ENCODE measurements around the gene TSHZ2. TPM values are rescaled to one million over a fixed set of nuclear protein-coding genes. Genes with fewer than 3 reads are reported as not detected.

TSHZ2 gene
- total and polyA plus RNA-seq, 9 of the 15 experiments (the other 6 are each of a cell fraction or from before 2014, with no cell fraction given) = 0.03 to 0.20 (median 0.05) TPM; not detected in 4

- Histone ChIP-seq H4K20me1 (replicated peaks; ENCODE audit: control insufficient read depth, insufficient read depth, low read length) (no peaks in the 10 kb centered on the region), H3K79me2 (ENCODE audit: control insufficient read depth, insufficient read depth, low read length) (no peaks in the 10 kb centered on the region), H2AFZ (ENCODE audit: low read depth, low read length) (no peak overlapping the region), H3K4me1 (replicated peaks in 1 of 2; ENCODE audit: control insufficient read depth in 2 of 2, insufficient read depth in 2 of 2, low read length in 2 of 2) (no peaks in the 10 kb centered on the region; a peak in 1 of 5 replicates), H3K27me3 (ENCODE audit: control insufficient read depth in 2 of 2, insufficient read depth in 2 of 2, low read length in 2 of 2) (no peaks in the 10 kb centered on the region; a peak in 1 of 5 replicates), H3K9me1 (ENCODE audit: control insufficient read depth, insufficient read depth, low read length) (no peaks in the 10 kb centered on the region), H3K4me2 (ENCODE audit: insufficient read depth, low read length) (no peak overlapping the region), H3K4me3 (no peak overlapping the region), H3K9ac (ENCODE audit: insufficient read depth in 1 of 2, low read depth in 2 of 2, low read length in 2 of 2) (no peak overlapping the region), H3K27ac (ENCODE audit: extremely low read depth, low read depth, low read length) (no peak overlapping the region), H3K36me3 (ENCODE audit: control insufficient read depth, insufficient read depth, low read length) (no peaks in the 10 kb centered on the region), H3K9me3 (replicated peaks; ENCODE audit: control insufficient read depth, insufficient read depth, low read depth, low read length) (no peaks in the 10 kb centered on the region)
- intact Hi-C loops (cut with micrococcal nuclease) = no loop called here
- in situ Hi-C loops (cut with MboI) = no loop called here
- FAIRE-seq = no peak
- DNase-seq (ENCODE audit: extremely low read depth in 1 of 4, low spot score in 3 of 4) = no peak
- ATAC-seq = no peak
- ChIA-PET POLR2A (interaction anchor here (1.1 kb wide), 1 partner anchor 14 kb away, joined by 3 read pairs; no protein-coding TSS in a partner anchor), CTCF (ENCODE audit: low intra/inter-chr PET ratio) (no interaction called here)
- no TSS peak for BruUV-seq (replicated peaks)
- 0% methylated on average over 3 of the region's 3 CpGs for WGBS (ENCODE audit: insufficient coverage, low coverage, missing lambda C conversion rate)
- TF ChIP-seq ZNF212 (CRISPR knock-in tag; IDR thresholded peaks at IDR 0.05) (no peak), SNIP1 (IDR thresholded peaks at IDR 0.05; ENCODE audit: low read depth) (no peak), THAP7 (CRISPR knock-in tag; IDR thresholded peaks at IDR 0.05) (no peak), ZNF584 (CRISPR knock-in tag; IDR thresholded peaks at IDR 0.05; ENCODE audit: low read depth) (no peak), CBX2 (IDR thresholded peaks at IDR 0.05; ENCODE audit: insufficient read depth, low read length, poor library complexity, severe bottlenecking) (no peak), SMAD3 (CRISPR knock-in tag; conservative IDR thresholded peaks at IDR 0.05) (no peak), SIN3B (IDR thresholded peaks at IDR 0.05; ENCODE audit: low read depth) (no peak), STAT6 (CRISPR knock-in tag; IDR thresholded peaks at IDR 0.05) (no peak), ZNF79 (CRISPR knock-in tag; IDR thresholded peaks at IDR 0.05; ENCODE audit: low read depth) (no peak), FOXA3 (CRISPR knock-in tag; conservative IDR thresholded peaks at IDR 0.05 in 1 of 2, IDR thresholded peaks at IDR 0.05 in 1 of 2) (no peak), PPARD (CRISPR knock-in tag; IDR thresholded peaks at IDR 0.05) (no peak), RB1 (IDR thresholded peaks at IDR 0.05; ENCODE audit: low read depth) (no peak), TCF7L2 (IDR thresholded peaks at IDR 0.05; ENCODE audit: low read depth, low read length) (no peak), HDAC2 (IDR thresholded peaks at IDR 0.05) (no peak), ZNF232 (CRISPR knock-in tag; IDR thresholded peaks at IDR 0.05) (no peak), ZC3H11A (IDR thresholded peaks at IDR 0.05; ENCODE audit: low read depth, low read length) (no peak)
Observed at GRCh38 chr20:52963131-52963530, 9.0 kb upstream of the TSHZ2 start.
